ENCODE data around the gene C1GALT1C1.
"Not testable (repeated sequence)": the region's sequence is repeated elsewhere in the genome, so short reads cannot be mapped to it uniquely, and the experiment has no call there.

Gene C1GALT1C1

DNA sequence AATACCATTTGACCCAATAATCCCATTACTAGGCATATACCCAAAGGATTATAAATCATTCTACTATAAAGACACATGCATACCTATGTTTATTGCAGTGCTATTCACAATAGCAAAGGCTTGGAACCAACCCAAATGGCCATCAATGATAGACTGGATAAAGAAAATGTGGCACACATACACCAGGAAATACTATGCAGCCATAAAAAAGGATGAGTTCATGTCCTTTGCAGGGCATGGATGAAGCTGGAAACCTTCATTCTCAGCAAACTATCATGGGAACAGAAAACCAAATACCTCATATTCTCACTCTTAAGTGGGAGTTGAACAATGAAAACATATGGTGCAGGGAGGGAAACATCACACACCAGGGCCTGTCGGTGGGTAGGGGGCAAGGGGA is 22.4 kb upstream of the C1GALT1C1 start:
- H3K4me3 ChIP-seq (ENCODE audit: low read depth, low read length); H3K9ac ChIP-seq (ENCODE audit: low read depth, low read length); H3K36me3 ChIP-seq (ENCODE audit: control insufficient read depth, insufficient read depth, low read length); H3K27me3 ChIP-seq (ENCODE audit: control insufficient read depth, insufficient read depth, low read length); H3K4me1 ChIP-seq (ENCODE audit: control insufficient read depth, insufficient read depth, low read length); H3K9me3 ChIP-seq (ENCODE audit: control insufficient read depth, insufficient read depth, low read length): not testable (repeated sequence)

DNA sequence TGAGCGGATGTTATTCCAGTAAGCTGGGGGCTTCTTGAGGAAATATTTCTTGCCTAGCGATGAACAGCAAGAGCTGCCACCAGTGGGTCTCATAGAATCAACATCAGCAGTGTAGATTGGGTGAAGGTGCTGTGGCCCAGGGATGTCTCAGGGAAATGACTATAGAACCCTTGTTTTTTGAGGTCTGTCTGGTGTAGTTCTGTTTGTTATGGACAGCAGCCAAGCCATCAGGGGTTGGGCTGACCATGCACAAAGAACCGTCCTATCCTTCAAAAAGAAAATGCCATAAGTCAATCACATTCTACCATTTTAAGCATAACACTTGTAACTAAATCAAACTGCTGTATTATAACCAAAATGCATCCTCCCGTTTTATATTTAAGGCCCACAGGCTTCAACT is 17.3 kb upstream of the C1GALT1C1 start:
- Histone ChIP-seq H3K27me3 (ENCODE audit: control insufficient read depth, insufficient read depth, low read length) (no peaks in the 10 kb centered on the region), H3K36me3 (ENCODE audit: control insufficient read depth, insufficient read depth, low read length) (no peaks in the 10 kb centered on the region), H3K9ac (ENCODE audit: low read depth, low read length) (no peak overlapping the region), H3K4me3 (ENCODE audit: low read depth, low read length) (no peak overlapping the region), H3K4me1 (ENCODE audit: control insufficient read depth, insufficient read depth, low read length) (no peaks in the 10 kb centered on the region), H3K9me3 (ENCODE audit: control insufficient read depth, insufficient read depth, low read length) (no peaks in the 10 kb centered on the region)

DNA sequence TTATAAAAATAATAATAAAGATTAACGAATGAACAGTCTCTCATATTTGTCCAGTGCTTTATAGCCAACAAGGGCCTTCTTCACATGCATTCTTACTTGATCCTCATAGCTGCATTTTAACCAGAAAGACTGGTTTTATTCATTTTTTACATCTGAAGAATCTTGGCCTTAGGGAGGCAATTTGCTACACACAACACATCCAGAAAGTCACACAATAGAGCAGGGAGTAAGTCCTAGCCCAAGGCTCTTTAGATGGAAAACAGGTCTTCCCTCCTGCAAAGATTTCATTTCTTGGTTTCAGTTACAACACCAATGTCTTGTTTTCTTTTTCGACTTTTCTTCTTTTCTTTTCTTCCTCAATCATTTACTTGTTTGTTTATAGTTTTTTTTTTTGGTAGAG is 13.0 kb upstream of the C1GALT1C1 start:
- Histone ChIP-seq H3K36me3 (ENCODE audit: control insufficient read depth, insufficient read depth, low read length) (no peaks in the 10 kb centered on the region), H3K4me1 (ENCODE audit: control insufficient read depth, insufficient read depth, low read length) (no peaks in the 10 kb centered on the region), H3K9me3 (ENCODE audit: control insufficient read depth, insufficient read depth, low read length) (no peaks in the 10 kb centered on the region), H3K4me3 (ENCODE audit: low read depth, low read length) (no peak overlapping the region), H3K27me3 (ENCODE audit: control insufficient read depth, insufficient read depth, low read length) (no peaks in the 10 kb centered on the region), H3K9ac (ENCODE audit: low read depth, low read length) (no peak overlapping the region)

DNA sequence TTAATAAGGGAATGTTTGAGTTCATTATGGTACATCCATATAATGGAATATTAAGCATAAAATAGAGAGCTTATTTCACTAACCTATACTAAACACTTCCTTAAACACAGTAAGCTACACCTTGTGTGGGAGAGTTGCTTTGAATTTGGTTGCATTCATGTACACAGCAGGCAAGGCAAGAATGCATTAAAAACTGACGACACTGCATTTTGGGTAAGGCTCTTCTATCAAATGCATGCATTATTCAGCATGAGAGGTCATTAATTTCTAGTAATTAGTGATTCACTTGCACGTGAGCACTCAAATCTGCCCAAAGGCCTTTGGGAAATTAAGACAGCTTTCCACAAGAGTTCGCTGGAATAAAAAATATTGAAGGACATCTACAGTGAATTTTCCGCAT is 8.8 kb upstream of the C1GALT1C1 start:
- Histone ChIP-seq H3K27me3 (ENCODE audit: control insufficient read depth, insufficient read depth, low read length) (no peaks in the 10 kb centered on the region), H3K4me3 (ENCODE audit: low read depth, low read length) (no peak overlapping the region), H3K4me1 (ENCODE audit: control insufficient read depth, insufficient read depth, low read length) (no peaks in the 10 kb centered on the region), H3K36me3 (ENCODE audit: control insufficient read depth, insufficient read depth, low read length) (no peaks in the 10 kb centered on the region), H3K9me3 (ENCODE audit: control insufficient read depth, insufficient read depth, low read length) (no peaks in the 10 kb centered on the region), H3K9ac (ENCODE audit: low read depth, low read length) (no peak overlapping the region)

DNA sequence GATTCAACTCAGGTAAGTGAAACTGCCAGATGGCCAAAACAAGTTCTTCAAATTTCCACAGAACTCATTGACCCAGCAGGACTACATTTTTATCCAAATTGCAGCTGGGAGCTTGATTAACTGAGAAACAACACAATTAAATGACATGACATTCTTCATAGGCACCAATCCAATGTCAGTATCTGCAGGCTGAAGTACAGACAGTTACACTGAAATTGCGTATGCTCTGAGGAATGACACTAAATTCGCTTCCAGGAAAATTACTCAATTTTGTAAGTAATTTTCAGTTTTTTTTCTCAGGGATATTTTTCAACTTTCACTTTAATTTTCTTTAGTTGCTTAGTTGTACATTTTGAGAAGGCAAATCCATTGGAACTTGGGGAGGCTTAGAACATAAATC is 4.5 kb downstream of the C1GALT1C1 start:
- Histone ChIP-seq H3K4me3 (ENCODE audit: low read depth, low read length) (no peak overlapping the region), H3K4me1 (ENCODE audit: control insufficient read depth, insufficient read depth, low read length) (no peaks in the 10 kb centered on the region), H3K9ac (ENCODE audit: low read depth, low read length) (no peak overlapping the region), H3K9me3 (ENCODE audit: control insufficient read depth, insufficient read depth, low read length) (no peaks in the 10 kb centered on the region), H3K27me3 (ENCODE audit: control insufficient read depth, insufficient read depth, low read length) (no peaks in the 10 kb centered on the region), H3K36me3 (ENCODE audit: control insufficient read depth, insufficient read depth, low read length) (no peaks in the 10 kb centered on the region)

DNA sequence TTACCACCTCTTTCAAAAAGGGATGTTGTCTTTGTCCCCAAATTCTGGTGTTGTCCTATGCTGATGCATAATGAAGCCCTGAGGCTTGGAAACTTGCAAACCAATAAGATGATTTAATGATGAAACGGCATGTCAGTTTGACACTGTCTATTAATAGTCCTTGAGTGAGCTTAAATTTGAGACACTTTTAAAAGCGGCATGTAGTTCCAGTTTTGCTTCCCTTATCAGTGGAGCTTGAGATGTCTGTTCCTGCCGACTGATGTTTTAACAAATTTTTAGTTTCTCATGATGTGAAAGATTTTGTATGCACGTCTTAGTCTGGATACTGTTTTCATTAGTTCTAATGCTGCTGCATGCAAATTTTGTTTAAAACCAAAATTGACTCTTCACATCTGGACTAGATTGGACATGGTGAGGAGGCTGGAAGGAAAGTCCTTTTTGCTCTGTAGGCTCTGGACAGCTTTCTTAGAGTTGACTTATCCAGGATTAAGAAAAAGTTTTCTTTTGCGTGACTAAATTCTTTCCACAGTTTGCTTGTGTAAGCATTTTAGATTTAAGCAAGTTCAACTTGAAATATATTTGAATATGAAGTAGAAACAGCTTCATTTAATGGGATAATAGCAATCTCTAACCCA is 11.7 kb downstream of the C1GALT1C1 start:
- Histone ChIP-seq H3K4me1 (ENCODE audit: control insufficient read depth, insufficient read depth, low read length) (no peaks in the 10 kb centered on the region), H3K4me3 (ENCODE audit: low read depth, low read length) (no peak overlapping the region), H3K9ac (ENCODE audit: low read depth, low read length) (no peak overlapping the region), H3K27me3 (ENCODE audit: control insufficient read depth, insufficient read depth, low read length) (no peaks in the 10 kb centered on the region), H3K36me3 (ENCODE audit: control insufficient read depth, insufficient read depth, low read length) (no peaks in the 10 kb centered on the region), H3K9me3 (ENCODE audit: control insufficient read depth, insufficient read depth, low read length) (no peaks in the 10 kb centered on the region)

DNA sequence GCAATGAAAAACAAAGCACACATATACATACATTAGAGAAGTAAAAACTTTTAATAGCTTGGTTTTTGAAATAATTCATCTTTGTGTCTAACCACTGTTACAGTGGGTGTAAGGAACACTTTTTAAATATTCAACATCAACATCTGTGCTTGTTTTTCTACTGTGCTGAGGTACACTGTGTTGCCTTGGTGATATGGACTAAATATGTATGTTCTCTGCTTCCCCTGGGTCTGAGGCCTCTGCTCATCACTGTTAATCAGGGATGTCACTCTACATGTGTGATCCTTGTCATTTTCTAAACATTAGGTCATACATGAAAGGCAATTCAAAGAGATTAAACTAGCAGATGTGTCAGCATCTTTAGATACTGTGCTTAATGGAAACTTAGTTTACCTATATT is 15.0 kb downstream of the C1GALT1C1 start:
- H3K4me3 ChIP-seq (ENCODE audit: low read depth, low read length), result no peak overlapping the region
- H3K9me3 ChIP-seq (ENCODE audit: control insufficient read depth, insufficient read depth, low read length), result no peaks in the 10 kb centered on the region
- H3K27me3 ChIP-seq (ENCODE audit: control insufficient read depth, insufficient read depth, low read length), result no peaks in the 10 kb centered on the region
- no peaks in the 10 kb centered on the region for H3K36me3 ChIP-seq (ENCODE audit: control insufficient read depth, insufficient read depth, low read length)
- no peaks in the 10 kb centered on the region for H3K4me1 ChIP-seq (ENCODE audit: control insufficient read depth, insufficient read depth, low read length)
- no peak overlapping the region for H3K9ac ChIP-seq (ENCODE audit: low read depth, low read length)

DNA sequence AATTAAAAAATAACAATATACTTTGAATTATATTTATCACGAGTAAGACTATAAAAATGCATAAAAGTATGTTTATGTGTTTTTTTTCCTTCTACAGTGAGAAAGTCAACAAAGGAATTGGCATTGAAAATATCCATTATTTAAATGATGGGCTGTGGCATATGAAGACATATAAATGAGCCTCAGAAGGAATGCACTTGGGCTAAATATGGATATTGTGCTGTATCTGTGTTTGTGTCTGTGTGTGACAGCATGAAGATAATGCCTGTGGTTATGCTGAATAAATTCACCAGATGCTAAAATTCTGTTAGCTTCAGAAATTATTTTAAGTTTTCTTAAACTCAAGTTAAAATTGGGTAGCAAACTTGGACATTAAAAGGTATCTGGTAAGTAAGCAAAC is 17.8 kb downstream of the C1GALT1C1 start:
- no peaks in the 10 kb centered on the region for H3K4me1 ChIP-seq (ENCODE audit: control insufficient read depth, insufficient read depth, low read length)
- no peaks in the 10 kb centered on the region for H3K27me3 ChIP-seq (ENCODE audit: control insufficient read depth, insufficient read depth, low read length)
- no peak overlapping the region for H3K9ac ChIP-seq (ENCODE audit: low read depth, low read length)
- H3K36me3 ChIP-seq (ENCODE audit: control insufficient read depth, insufficient read depth, low read length), result no peaks in the 10 kb centered on the region
- peaks cover 3% of the 10 kb centered on the region for H3K9me3 ChIP-seq (ENCODE audit: control insufficient read depth, insufficient read depth, low read length)
- no peak overlapping the region for H3K4me3 ChIP-seq (ENCODE audit: low read depth, low read length)

DNA sequence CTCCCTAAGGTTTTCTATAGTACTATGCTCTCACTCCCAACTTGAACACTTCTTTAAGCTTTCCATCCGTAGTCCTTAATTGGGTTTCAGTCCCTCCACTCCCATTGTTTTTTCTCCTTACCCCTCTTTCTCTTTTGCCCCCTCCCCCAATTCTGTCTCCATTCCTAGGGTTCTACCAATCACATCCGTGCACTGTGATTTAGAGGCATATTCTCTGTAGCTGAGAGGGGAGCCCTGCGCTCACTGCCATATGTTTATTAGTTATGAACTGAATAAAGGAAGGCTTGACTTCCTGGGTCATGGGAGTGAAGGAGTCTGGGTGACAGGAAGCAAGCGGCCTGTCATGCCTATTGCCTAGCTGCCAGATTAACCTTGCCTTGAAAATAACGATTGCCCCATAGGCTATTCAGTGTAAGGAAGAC is 25.5 kb downstream of the C1GALT1C1 start:
- H3K4me3 ChIP-seq (ENCODE audit: low read depth, low read length), result peak overlapping the region; percentile 73
- H3K27me3 ChIP-seq (ENCODE audit: control insufficient read depth, insufficient read depth, low read length), result no peaks in the 10 kb centered on the region
- H3K4me1 ChIP-seq (ENCODE audit: control insufficient read depth, insufficient read depth, low read length), result no peaks in the 10 kb centered on the region
- no peaks in the 10 kb centered on the region for H3K36me3 ChIP-seq (ENCODE audit: control insufficient read depth, insufficient read depth, low read length)
- H3K9me3 ChIP-seq (ENCODE audit: control insufficient read depth, insufficient read depth, low read length), result peaks cover 3% of the 10 kb centered on the region
- H3K9ac ChIP-seq (ENCODE audit: low read depth, low read length), result peak overlapping the region; percentile 47

DNA sequence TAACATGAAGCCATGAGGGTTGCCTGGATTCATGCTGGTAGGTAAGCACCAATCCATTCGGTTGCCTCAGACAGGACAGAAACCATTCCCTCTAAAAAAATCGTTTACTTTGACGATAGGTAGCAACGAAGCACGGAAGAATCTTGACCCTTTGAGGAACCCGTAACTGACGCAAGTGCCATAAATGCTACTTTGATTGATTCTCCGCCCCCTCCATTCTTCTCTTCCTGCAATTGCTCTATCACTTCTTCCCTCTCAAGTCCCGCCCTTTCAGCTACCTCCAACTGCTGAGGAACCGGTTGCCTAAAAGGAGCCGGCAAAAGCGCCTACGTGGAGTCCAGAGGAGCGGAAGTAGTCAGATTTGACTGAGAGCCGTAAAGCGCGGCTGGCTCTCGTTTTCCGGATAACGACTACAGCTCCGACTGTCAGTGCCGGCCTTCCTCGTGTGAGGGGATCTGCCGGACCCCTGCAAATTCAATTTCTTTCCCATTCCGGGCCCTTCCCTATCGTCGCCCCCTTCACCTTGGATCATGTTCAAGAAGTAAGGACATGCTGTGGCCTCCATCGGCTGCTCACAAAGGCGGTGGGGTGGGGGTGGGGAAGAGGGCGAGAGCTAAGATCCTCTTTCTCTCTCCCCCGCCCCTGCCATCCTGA is 26.0 kb downstream of the C1GALT1C1 start, which contains the start of gene MCTS1:
Gene MCTS1 (plus strand): TSS at position 395 of the 654 bp plus-strand sequence. CDS start 136 bp downstream, at position 531.
- no peaks in the 10 kb centered on the region for H3K27me3 ChIP-seq (ENCODE audit: control insufficient read depth, insufficient read depth, low read length)
- H3K9me3 ChIP-seq (ENCODE audit: control insufficient read depth, insufficient read depth, low read length), result peaks cover 3% of the 10 kb centered on the region
- H3K4me1 ChIP-seq (ENCODE audit: control insufficient read depth, insufficient read depth, low read length), result no peaks in the 10 kb centered on the region
- H3K36me3 ChIP-seq (ENCODE audit: control insufficient read depth, insufficient read depth, low read length), result no peaks in the 10 kb centered on the region
- H3K9ac ChIP-seq (ENCODE audit: low read depth, low read length), result peak within 1 kb of the TSS; percentile 47
- H3K4me3 ChIP-seq (ENCODE audit: low read depth, low read length), result peak within 1 kb of the TSS; percentile 73

DNA sequence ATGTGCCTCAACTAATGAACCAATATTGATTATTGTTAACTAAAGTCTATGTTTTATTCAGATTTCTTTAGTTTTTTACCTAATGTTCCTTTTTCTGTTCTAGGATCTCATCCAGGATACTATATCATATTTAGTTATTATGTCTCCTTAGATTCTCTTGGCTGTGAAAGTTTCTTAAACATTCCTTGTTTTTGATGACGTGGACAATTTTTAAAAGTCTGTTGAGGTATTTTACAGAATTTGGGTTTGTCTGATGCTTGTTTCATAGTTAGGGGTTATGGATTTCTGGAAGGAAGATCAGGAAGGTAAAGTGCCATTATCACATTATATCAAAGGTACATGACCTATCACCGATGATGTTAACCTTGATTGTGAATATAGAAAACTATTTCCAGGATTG is 44.2 kb downstream of the C1GALT1C1 start:
- Histone ChIP-seq H3K9ac (ENCODE audit: low read depth, low read length) (no peak overlapping the region), H3K9me3 (ENCODE audit: control insufficient read depth, insufficient read depth, low read length) (no peaks in the 10 kb centered on the region), H3K36me3 (ENCODE audit: control insufficient read depth, insufficient read depth, low read length) (no peaks in the 10 kb centered on the region)

More for the DNA sequence above, 44.2 kb downstream of the C1GALT1C1 start:
- no peaks in the 10 kb centered on the region for H3K4me1 ChIP-seq (ENCODE audit: control insufficient read depth, insufficient read depth, low read length)
- H3K27me3 ChIP-seq (ENCODE audit: control insufficient read depth, insufficient read depth, low read length), result no peaks in the 10 kb centered on the region
- H3K4me3 ChIP-seq (ENCODE audit: low read depth, low read length), result no peak overlapping the region
